NCI-H1048 (cell line): Measurements from ENCODE around the gene MMP17.
A peak's percentile ranks its signal among the peaks of the same experiment; 100 is the strongest.
"Not testable (repeated sequence)": the region's sequence is repeated elsewhere in the genome, so short reads cannot be mapped to it uniquely, and the experiment has no call there.

Experiments
- DNase-seq: peaks from one replicate; lab custom pipeline; 2025; lab: John Stamatoyannopoulos, UW

The MMP17 gene

DNA sequence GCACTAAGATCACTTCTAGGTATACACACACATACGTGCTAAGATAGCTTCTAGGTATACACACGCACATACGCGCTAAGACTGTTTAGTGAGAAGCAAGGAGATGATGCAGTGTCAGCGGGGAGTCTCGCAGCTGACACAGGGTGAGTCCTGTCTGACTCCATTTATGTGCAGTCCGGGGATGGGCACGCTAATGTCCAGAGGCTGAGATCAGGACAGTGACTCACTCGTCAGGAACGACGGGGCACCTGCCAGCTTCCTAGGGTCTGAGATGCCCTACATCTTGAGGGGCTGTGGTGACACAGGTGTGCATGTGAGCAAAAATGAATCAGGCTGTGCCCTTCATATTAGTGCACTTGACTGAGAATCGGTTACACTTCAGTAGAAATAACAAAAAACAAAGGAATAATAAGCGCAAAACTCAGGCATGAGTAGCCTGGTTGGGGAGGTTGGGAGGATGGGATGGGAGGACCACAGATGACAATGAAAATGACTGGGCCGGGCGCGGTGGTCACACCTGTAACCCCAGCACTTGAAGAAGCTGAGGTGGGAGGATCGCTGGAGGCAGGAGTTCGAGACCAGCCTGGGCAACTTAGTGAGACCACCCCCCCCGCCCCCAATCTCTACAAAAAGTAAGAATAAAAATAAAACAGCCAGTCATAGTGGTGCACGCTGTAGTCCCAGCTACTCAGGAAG, 37.1 kb downstream of the MMP17 start:
- no peak for DNase-seq

GRCh38 chr12:131867471-131867870, 39.3 kb downstream of the MMP17 start:
- DNase-seq: no peak

- no peak for DNase-seq
Measured at GRCh38 chr12:131867891-131868675, 39.9 kb downstream of the MMP17 start.

GRCh38 chr12:131869871-131870418, 41.8 kb downstream of the MMP17 start:
- DNase-seq: no peak

DNA sequence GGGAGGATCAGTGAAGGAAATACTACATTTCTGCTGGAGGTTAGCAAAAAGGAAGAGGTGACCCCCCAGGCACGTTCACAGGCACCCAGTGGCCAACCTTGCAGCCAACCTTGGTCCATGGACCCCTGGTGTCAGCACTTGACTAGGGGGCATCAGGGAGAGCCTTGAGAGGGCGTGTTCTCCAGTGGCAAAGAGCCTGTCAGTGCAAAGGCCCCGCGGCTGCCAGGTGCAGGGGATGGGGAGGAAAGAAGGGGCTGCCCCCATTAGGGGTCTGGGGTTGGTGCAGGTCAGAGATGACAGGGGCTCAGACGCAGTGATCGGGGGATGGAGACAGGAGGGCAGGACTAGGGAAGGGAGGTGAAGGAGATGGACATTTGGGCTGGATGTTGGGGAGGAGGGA, 43.5 kb downstream of the MMP17 start:
- DNase-seq: no peak

- no peak for DNase-seq
Measured at GRCh38 chr12:131872154-131873051, 44.2 kb downstream of the MMP17 start.

- no peak for DNase-seq
Measured at GRCh38 chr12:131873293-131873692, 45.1 kb downstream of the MMP17 start.

- DNase-seq: not testable (repeated sequence)
Measured at GRCh38 chr12:131874972-131875371, 46.8 kb downstream of the MMP17 start.

GRCh38 chr12:131877216-131877615, 49.0 kb downstream of the MMP17 start:
- not testable (repeated sequence) for DNase-seq

DNA sequence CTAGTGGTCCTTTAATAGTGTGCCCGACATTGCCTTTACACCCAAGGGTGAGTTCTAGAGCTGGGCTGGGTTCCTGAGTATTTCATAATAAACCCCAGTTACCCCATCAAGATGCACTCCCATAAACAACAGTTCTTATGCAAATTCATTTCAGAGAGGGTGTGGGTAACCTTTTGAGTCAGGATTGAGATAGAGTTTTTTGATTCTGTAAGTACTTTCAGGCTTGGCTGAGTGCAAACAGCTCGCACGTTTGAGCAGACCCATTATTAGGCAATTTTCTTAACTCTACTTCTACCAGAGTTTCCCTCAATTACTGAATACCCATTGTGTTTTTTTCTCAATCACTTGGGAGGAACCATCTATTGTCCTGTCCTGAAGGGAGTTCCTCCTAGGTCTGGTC, 50.2 kb downstream of the MMP17 start:
- not testable (repeated sequence) for DNase-seq

DNA sequence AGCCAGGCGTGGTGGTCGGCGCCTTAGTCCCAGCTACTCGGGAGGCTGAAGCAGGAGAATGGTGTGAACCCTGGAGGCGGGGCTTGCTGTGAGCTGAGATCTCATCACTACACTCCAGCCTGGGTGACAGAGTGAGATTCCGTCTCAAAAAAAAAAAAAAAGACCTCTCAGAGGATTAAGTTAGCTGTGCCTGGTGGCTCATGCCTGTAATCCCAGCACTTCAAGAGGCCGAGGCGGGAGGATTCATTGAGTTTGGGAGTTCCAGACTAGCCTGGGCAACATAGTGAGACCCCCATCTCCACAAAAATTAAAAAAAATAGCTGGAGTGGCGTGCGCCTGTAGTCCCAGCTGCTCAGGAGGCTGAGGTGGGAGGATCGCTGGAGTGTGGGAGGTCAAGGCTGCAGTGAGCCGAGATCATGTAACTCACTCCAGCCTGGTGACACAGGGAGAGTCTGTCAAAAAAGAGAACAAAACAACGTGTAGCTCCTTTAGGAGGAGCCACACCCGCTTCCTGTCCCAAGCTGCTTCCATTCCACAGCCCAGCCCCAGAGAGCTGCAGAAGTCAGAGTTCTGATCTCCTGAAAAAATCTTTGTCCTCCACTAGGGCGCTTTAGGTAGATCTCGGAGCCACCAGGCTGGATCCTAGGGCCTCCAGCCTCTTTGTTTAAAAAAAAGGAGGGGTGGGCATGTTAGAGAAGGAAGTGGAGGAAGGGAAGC, 54.8 kb downstream of the MMP17 start:
- DNase-seq: no peak

GRCh38 chr12:131883521-131883900, 55.3 kb downstream of the MMP17 start:
- DNase-seq: no peak

GRCh38 chr12:131885076-131885475, 56.9 kb downstream of the MMP17 start:
- not testable (repeated sequence) for DNase-seq

DNA sequence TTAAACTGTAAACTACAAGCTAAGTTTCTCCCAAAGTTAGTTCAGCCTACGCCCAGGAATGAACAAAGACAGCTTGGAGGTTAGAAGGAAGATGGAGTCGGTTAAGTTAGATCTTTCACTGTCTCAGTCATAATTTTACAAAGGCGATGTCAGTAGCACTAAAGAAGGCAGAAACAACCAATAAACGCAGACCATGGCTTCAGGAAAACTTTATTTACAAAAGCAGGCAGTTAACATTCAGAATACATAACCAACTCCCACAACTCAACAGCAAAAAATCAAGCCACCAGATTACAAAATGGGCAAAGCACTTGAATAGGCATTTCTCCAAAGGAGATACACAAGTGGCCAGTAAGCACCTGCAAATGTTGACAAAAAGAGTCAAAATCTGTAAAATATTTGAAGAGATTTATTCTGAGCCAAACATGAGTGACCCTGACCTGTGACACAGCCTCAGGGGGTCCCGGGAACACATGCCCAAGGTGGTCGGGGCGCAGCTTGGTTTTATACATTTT, 57.4 kb downstream of the MMP17 start:
- DNase-seq: no peak

- DNase-seq: not testable (repeated sequence)
Measured at GRCh38 chr12:131891722-131892121, 63.5 kb downstream of the MMP17 start.

- no peak for DNase-seq
Measured at GRCh38 chr12:131892711-131893604, 64.8 kb downstream of the MMP17 start.

GRCh38 chr12:131893605-131894312, 65.6 kb downstream of the MMP17 start:
- no peak for DNase-seq

DNA sequence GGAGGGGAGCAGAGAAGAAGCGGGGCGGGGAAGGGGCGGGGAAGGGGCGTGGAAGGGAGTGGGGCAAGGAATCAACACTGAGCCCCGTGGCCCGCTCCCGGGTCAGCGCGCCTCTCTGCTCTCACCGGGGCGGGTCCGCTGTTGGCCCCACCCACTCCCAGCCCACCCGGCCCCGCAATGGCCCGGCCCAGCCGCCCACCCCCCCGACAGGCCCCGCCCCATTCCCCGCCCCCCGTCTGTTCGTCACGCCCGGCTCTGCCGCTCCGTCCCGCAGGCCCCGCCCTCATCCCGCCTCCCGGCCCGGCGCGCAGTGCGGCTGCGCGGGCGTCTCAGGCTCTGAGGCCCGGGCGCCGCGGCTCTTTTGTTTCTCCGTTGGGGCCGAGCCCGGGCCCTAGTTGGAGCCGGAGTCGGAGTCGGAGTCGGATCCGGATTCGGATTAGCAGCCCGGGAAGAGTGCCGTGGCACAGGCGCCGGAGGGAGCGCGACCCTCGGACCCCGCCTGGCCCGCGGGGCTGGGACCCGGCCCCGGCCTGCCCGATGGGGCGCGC, 66.2 kb downstream of the MMP17 start, which contains the start of gene ULK1:
TSS of gene ULK1 (plus strand) at position 310 of the 548 bp plus-strand sequence. CDS start 380 bp downstream, outside the sequence.
- peak; percentile 90 for DNase-seq
